Measurements from ENCODE around the gene LRRTM4. TPM values are rescaled to one million over a fixed set of nuclear protein-coding genes. Genes with fewer than 3 reads are reported as not detected.

Gene LRRTM4
- total and polyA plus RNA-seq, 2 of the 13 experiments (the other 11 are each of a cell fraction or from before 2014, with no cell fraction given), result 1.2 TPM

- Histone ChIP-seq H3K4me2 (ENCODE audit: low read depth, low read length) (no peak overlapping the region), H3K4me1 (ENCODE audit: insufficient read depth, low read length) (peaks cover 3% of the 10 kb centered on the region), H4K20me1 (ENCODE audit: insufficient read depth, low read length) (no peaks in the 10 kb centered on the region), H3K9me3 (ENCODE audit: low read length) (no peaks in the 10 kb centered on the region), H3K79me2 (ENCODE audit: insufficient read depth, low read length) (no peaks in the 10 kb centered on the region), H3K27ac (ENCODE audit: extremely low read length, insufficient read depth, low read length) (no peak overlapping the region), H3K27me3 (ENCODE audit: control insufficient read depth in 1 of 2, insufficient read depth in 2 of 2, low read length in 2 of 2) (no peaks in the 10 kb centered on the region), H3K9ac (ENCODE audit: insufficient read depth, low read depth, low read length) (no peak overlapping the region), H3K4me3 (replicated peaks in 1 of 3; ENCODE audit: insufficient read depth in 1 of 3, low read depth in 2 of 3, low read length in 3 of 3) (no peak overlapping the region), H2AFZ (ENCODE audit: low read length) (no peak overlapping the region), H3K36me3 (replicated peaks in 1 of 2; ENCODE audit: control insufficient read depth in 1 of 2, insufficient read depth in 2 of 2, low read length in 2 of 2) (no peaks in the 10 kb centered on the region)
- ChIA-PET CTCF (ENCODE audit: low intra/inter-chr PET ratio, low total read pairs) (no interaction called here), POLR2A (no interaction called here)
- WGBS (ENCODE audit: low lambda C conversion rate), result 16% methylated on average over 2 of the region's 2 CpGs
- intact Hi-C loops (cut with micrococcal nuclease; ENCODE audit: unreplicated experiment) (no loop called here), in situ Hi-C loops (cut with HindIII; ENCODE audit: extremely low pct_ligation_motif_present, low pct_unique_long_range_greater_than_20kb) (no loop called here)
- FAIRE-seq, result no peak
- DNase-seq (ENCODE audit: low spot score), result no peak
- ATAC-seq, result no peak
- BruUV-seq (replicated peaks), result no TSS peak
- no peak for TF ChIP-seq ZNF383 (CRISPR knock-in tag; IDR thresholded peaks at IDR 0.05; ENCODE audit: borderline replicate concordance)
- no peak for TF ChIP-seq ARID4A (CRISPR knock-in tag; IDR thresholded peaks at IDR 0.05; ENCODE audit: borderline replicate concordance)
- no peak for TF ChIP-seq ZNF329 (CRISPR knock-in tag; IDR thresholded peaks at IDR 0.05; ENCODE audit: low read depth)
- no peak for TF ChIP-seq EEA1 (CRISPR knock-in tag; IDR thresholded peaks at IDR 0.05; ENCODE audit: borderline replicate concordance)
- no peak for TF ChIP-seq DNMT1 (CRISPR knock-in tag; IDR thresholded peaks at IDR 0.05)
- TF ChIP-seq TBL1XR1 (IDR thresholded peaks at IDR 0.05; ENCODE audit: borderline replicate concordance, low read length, partially characterized antibody), result no peak
- TF ChIP-seq ZNF761 (CRISPR knock-in tag; conservative IDR thresholded peaks at IDR 0.05), result no peak
- TF ChIP-seq FOXC1 (CRISPR knock-in tag; IDR thresholded peaks at IDR 0.05; ENCODE audit: borderline replicate concordance), result no peak
- no peak for TF ChIP-seq SKI (IDR thresholded peaks at IDR 0.05; ENCODE audit: partially characterized antibody)
- no peak for TF ChIP-seq CERS6 (CRISPR knock-in tag; IDR thresholded peaks at IDR 0.05)
- no peak for TF ChIP-seq ZNF670 (CRISPR knock-in tag; IDR thresholded peaks at IDR 0.05; ENCODE audit: borderline replicate concordance)
- no peak for TF ChIP-seq HNRNPL (IDR thresholded peaks at IDR 0.05; ENCODE audit: low read depth, low read length)
- TF ChIP-seq ZNF646 (CRISPR knock-in tag; IDR thresholded peaks at IDR 0.05), result no peak
Observed at GRCh38 chr2:77571545-77571944, 49.4 kb upstream of the LRRTM4 start.
